PFSK-1 (cell line): ENCODE measurements around the gene RABGAP1.

Source experiments
- FOXP2 ChIP-seq: optimal IDR thresholded peaks from 2 replicates; pipeline ENCODE3; 2011; ENCODE audit warnings: borderline replicate concordance, control low read depth, inconsistent platforms; ENCODE audit not compliant: insufficient read depth; ENCODE audit errors: extremely low read length, extremely low read depth
- POLR2AphosphoS5 ChIP-seq: IDR thresholded peaks from 2 replicates; pipeline ENCODE4 v1.6.1; 2012; ENCODE audit warnings: low read depth, mild to moderate bottlenecking, control low read depth, low read length, moderate library complexity
- SIN3A ChIP-seq: IDR thresholded peaks from 2 replicates; pipeline ENCODE4 v1.6.1; 2012; ENCODE audit warnings: mild to moderate bottlenecking, low read length, moderate library complexity, borderline replicate concordance; ENCODE audit not compliant: insufficient read depth
- TAF1 ChIP-seq: IDR thresholded peaks from 2 replicates; pipeline ENCODE4 v1.6.1; 2012; ENCODE audit warnings: low read length, control low read depth, borderline replicate concordance; ENCODE audit not compliant: insufficient read depth
- TF ChIP-seq, protein P1 (sequence below), 2 experiments: IDR thresholded peaks; 2 replicates each; pipeline versions ENCODE4 v1.6.1 to v1.8.0; 2011 to 2012; ENCODE audit warnings: low read depth in 2 of 2, low read length in 2 of 2, control low read depth in 1 of 2, inconsistent platforms in 1 of 2, mild to moderate bottlenecking in 1 of 2, moderate library complexity in 1 of 2; ENCODE audit not compliant: insufficient read depth in 1 of 2

Gene RABGAP1

DNA sequence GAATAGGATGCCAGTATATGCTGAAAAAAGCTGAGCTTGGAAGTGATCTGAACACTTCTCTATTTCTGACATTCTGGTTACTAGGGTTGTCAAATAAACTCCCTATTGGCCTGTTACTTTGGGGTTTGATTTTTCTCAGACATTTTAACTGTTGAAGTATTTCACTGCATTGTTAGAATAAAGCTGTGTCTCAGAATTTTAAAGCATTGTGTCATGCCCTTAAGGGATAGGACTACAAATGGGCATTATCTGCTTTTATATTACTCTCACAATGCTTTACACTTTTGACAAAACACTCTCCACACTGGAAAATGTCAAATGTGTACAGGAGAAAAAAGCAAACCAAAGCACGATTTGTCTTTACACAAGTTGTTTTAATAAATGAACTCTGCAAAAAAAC, 75.8 kb downstream of the RABGAP1 start:
- no peak for TF ChIP-seq POLR2AphosphoS5
- TF ChIP-seq, protein P1, sequence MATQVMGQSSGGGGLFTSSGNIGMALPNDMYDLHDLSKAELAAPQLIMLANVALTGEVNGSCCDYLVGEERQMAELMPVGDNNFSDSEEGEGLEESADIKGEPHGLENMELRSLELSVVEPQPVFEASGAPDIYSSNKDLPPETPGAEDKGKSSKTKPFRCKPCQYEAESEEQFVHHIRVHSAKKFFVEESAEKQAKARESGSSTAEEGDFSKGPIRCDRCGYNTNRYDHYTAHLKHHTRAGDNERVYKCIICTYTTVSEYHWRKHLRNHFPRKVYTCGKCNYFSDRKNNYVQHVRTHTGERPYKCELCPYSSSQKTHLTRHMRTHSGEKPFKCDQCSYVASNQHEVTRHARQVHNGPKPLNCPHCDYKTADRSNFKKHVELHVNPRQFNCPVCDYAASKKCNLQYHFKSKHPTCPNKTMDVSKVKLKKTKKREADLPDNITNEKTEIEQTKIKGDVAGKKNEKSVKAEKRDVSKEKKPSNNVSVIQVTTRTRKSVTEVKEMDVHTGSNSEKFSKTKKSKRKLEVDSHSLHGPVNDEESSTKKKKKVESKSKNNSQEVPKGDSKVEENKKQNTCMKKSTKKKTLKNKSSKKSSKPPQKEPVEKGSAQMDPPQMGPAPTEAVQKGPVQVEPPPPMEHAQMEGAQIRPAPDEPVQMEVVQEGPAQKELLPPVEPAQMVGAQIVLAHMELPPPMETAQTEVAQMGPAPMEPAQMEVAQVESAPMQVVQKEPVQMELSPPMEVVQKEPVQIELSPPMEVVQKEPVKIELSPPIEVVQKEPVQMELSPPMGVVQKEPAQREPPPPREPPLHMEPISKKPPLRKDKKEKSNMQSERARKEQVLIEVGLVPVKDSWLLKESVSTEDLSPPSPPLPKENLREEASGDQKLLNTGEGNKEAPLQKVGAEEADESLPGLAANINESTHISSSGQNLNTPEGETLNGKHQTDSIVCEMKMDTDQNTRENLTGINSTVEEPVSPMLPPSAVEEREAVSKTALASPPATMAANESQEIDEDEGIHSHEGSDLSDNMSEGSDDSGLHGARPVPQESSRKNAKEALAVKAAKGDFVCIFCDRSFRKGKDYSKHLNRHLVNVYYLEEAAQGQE (IDR thresholded peaks at IDR 0.05; ENCODE audit: insufficient read depth in 1 of 2, low read depth in 2 of 2, low read length in 2 of 2): no peak
- TF ChIP-seq TAF1: no peak
- no peak for TF ChIP-seq FOXP2
- no peak for TF ChIP-seq SIN3A

DNA sequence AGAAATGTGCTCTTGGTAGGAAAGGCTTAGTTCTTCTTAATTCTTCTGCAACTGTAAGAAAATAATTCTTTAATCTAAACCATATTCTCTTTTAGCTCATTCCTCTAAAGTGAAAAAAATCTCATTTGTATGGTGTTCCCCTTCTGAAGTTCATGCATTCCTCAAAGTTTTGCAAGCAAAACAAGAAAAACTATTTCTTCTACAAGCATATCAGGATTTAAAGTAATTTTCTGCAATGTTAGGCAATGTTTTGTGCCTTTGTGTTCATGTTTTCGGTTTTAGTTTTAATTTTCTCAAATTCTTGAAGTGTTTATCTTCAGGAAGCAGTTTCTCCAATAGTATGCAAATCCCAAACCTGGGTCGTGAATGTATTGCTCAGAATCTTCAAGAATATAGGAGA, 80.0 kb downstream of the RABGAP1 start:
- TF ChIP-seq POLR2AphosphoS5 (no peak), FOXP2 (no peak), SIN3A (no peak), TAF1 (no peak)
- TF ChIP-seq, protein P1 (IDR thresholded peaks at IDR 0.05; ENCODE audit: insufficient read depth in 1 of 2, low read depth in 2 of 2, low read length in 2 of 2): no peak

DNA sequence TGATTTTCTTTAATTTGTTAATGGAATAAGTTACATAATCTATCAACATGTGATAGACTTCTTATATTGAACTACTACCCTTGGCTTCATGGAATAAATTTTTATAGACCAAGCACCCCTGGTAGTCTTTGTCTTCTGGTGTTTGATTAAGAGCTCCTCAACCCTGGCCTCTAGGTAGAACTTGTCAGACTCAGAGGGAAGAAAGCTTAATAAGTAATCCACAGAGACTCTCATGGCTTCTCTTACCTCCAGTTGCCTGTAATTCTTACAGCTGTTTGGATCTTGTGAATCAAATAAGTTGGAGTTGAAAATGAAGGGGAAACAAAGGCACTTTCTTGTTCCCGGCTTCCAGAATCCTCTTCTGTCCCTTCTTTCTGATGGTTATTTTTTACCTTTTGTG, 85.6 kb downstream of the RABGAP1 start:
- TF ChIP-seq SIN3A (no peak), FOXP2 (no peak), POLR2AphosphoS5 (no peak), TAF1 (no peak)
- TF ChIP-seq, protein P1 (IDR thresholded peaks at IDR 0.05; ENCODE audit: insufficient read depth in 1 of 2, low read depth in 2 of 2, low read length in 2 of 2): no peak

DNA sequence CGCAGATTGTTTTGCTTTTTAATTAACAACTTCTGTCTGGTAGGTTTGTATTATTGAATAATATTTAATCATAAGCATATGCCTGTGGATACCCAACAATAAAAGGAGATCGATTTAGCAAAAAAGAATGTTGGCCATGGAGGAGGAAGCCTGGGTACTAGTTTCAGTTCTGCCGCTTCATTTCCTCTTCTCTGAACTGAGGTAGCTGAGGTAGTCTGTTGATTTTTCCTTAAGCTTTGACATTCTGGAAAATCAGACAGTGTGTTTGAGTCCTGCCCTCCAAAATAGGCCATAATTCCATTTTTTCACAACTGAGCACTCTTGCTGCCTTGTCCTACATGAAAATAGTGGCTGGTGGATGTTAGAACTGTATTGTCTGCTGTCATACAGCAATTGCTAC, 86.7 kb downstream of the RABGAP1 start:
- TF ChIP-seq FOXP2 (no peak), TAF1 (no peak)
- TF ChIP-seq, protein P1 (IDR thresholded peaks at IDR 0.05; ENCODE audit: insufficient read depth in 1 of 2, low read depth in 2 of 2, low read length in 2 of 2): no peak

DNA sequence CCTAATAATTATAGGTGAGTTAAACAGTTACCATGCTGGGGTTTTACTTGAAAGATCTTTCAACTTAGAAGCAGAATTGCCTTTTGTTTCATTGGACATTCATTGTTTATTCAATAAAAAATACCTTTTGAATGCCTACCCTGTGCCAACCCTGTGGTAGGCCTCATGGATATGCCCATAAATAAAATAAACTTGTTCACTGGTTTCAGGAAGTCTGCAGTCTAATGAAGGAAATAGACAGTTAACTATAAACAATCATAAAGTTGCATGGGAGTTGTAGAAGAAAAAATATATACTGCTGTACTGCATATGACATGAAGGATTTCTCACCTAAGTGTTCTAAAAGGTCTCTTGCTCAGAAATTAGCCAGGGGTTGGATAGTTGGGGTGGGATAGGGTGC, 87.3 kb downstream of the RABGAP1 start:
- TF ChIP-seq POLR2AphosphoS5 (no peak), TAF1 (no peak), FOXP2 (no peak), SIN3A (no peak)
- TF ChIP-seq, protein P1 (IDR thresholded peaks at IDR 0.05; ENCODE audit: insufficient read depth in 1 of 2, low read depth in 2 of 2, low read length in 2 of 2): no peak
